Measurements from ENCODE around the gene TGM6. TPM values are rescaled to one million over a fixed set of nuclear protein-coding genes. Genes with fewer than 3 reads are reported as not detected.

Gene TGM6
- total RNA-seq, 1 donor from 2014 or later = not detected

DNA sequence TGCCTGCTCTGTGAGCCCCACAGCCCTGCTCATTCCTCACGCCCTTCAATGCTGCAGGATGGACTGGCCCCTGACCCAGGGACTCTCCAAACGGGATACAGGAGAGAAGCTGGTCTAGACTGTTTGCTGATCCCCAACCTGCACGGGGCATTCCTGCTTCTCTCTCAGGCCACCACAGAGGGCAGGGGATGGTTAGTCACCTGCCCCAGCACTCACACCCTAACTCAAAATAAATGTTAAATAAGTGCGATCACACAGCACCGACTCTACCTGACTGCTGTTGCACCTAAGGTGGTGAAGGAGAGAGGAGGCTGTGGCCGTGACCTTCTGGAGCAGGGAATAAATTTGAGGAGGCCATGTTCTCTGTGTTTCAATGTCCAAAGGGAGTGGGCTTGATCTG, 39.9 kb upstream of the TGM6 start:
- Histone ChIP-seq H3K4me3 (ENCODE audit: low read length in 3 of 3) (no peak overlapping the region), H3K27me3 (ENCODE audit: control insufficient read depth in 3 of 3, insufficient read depth in 3 of 3, low read length in 3 of 3) (no peaks in the 10 kb centered on the region), H3K9ac (ENCODE audit: low read depth in 1 of 3, low read length in 3 of 3) (no peak overlapping the region), H3K36me3 (ENCODE audit: control insufficient read depth in 3 of 3, insufficient read depth in 3 of 3, low read length in 3 of 3) (no peaks in the 10 kb centered on the region), H3K27ac (ENCODE audit: low read depth, low read length) (no peak overlapping the region), H3K9me3 (ENCODE audit: control insufficient read depth in 3 of 3, low read length in 3 of 3) (no peaks in the 10 kb centered on the region), H3K4me1 (ENCODE audit: control insufficient read depth in 3 of 3, insufficient read depth in 3 of 3, low read length in 3 of 3) (no peaks in the 10 kb centered on the region)

DNA sequence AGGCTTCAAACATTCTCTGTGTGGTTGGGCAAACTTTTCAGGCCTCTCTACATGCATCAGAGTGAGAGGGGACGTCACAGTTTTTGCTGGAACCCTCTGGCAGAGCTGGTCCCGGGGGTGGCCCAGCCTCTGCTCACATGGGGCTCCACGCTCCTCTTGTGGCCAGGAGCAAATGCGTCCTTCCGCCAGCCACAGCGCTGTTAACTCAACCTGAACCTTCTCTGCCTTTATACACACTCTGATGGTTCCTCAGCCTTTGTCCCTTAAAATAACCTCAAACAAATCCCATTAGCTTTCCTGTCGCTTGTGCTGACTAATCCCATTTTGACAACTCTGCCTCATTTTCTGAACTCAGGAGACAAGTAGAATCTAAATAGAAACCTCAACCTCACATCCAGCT, 39.4 kb upstream of the TGM6 start:
- no peak overlapping the region for H3K27ac ChIP-seq (ENCODE audit: low read depth, low read length)
- H3K36me3 ChIP-seq (ENCODE audit: control insufficient read depth in 3 of 3, insufficient read depth in 3 of 3, low read length in 3 of 3) = no peaks in the 10 kb centered on the region
- no peak overlapping the region for H3K9ac ChIP-seq (ENCODE audit: low read depth in 1 of 3, low read length in 3 of 3)
- H3K27me3 ChIP-seq (ENCODE audit: control insufficient read depth in 3 of 3, insufficient read depth in 3 of 3, low read length in 3 of 3) = no peaks in the 10 kb centered on the region
- H3K9me3 ChIP-seq (ENCODE audit: control insufficient read depth in 3 of 3, low read length in 3 of 3) = no peaks in the 10 kb centered on the region
- H3K4me3 ChIP-seq (ENCODE audit: low read length in 3 of 3) = no peak overlapping the region
- no peaks in the 10 kb centered on the region for H3K4me1 ChIP-seq (ENCODE audit: control insufficient read depth in 3 of 3, insufficient read depth in 3 of 3, low read length in 3 of 3)

DNA sequence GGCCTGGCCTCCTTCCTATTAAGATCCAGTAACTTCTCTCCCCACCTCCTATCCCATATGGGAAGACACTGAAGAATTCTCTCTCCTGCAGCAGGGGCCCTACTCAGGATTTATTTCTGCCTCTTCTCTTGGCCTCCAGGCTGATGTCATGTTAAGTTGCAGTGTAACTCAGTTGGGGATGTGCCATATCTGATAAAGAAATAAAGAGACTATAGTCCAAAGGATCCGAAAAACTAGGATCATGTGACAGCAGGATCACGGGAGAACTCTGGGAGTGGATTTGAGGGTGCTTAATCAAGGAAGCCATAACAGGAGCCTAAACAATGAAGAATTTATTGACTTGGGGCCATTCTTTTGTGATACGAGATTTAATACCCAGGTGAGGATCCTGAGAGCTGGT, 38.5 kb upstream of the TGM6 start:
- Histone ChIP-seq H3K4me3 (ENCODE audit: low read length in 3 of 3) (no peak overlapping the region), H3K36me3 (ENCODE audit: control insufficient read depth in 3 of 3, insufficient read depth in 3 of 3, low read length in 3 of 3) (no peaks in the 10 kb centered on the region), H3K27ac (ENCODE audit: low read depth, low read length) (no peak overlapping the region), H3K9ac (ENCODE audit: low read depth in 1 of 3, low read length in 3 of 3) (no peak overlapping the region), H3K4me1 (ENCODE audit: control insufficient read depth in 3 of 3, insufficient read depth in 3 of 3, low read length in 3 of 3) (no peaks in the 10 kb centered on the region), H3K9me3 (ENCODE audit: control insufficient read depth in 3 of 3, low read length in 3 of 3) (peaks cover 0 to 2% (median 1%) of the 10 kb centered on the region in 3 donors), H3K27me3 (ENCODE audit: control insufficient read depth in 3 of 3, insufficient read depth in 3 of 3, low read length in 3 of 3) (no peaks in the 10 kb centered on the region)

DNA sequence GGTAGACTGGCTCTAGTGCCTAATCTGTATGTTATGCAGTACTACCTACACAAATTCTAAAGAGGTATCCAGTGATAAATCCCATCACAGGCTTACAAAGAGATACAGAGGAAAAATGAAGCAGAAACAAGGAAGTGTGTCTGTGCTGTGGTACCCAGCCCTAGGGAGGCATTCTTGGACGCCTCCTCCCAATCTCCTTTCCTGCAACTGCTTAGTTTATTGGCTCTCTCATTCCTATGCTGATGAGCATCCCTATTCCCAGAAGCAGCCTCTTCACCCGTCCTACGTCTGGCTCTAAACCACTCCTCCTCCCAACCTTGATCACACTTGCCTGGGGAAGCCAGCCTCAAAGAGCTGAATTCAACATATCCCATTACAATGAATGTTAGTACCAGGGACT, 34.5 kb upstream of the TGM6 start:
- Histone ChIP-seq H3K9ac (ENCODE audit: low read depth in 1 of 3, low read length in 3 of 3) (no peak overlapping the region), H3K4me3 (ENCODE audit: low read length in 3 of 3) (no peak overlapping the region), H3K36me3 (ENCODE audit: control insufficient read depth in 3 of 3, insufficient read depth in 3 of 3, low read length in 3 of 3) (no peaks in the 10 kb centered on the region), H3K9me3 (ENCODE audit: control insufficient read depth in 3 of 3, low read length in 3 of 3) (peaks cover 0 to 3% (median 2%) of the 10 kb centered on the region in 3 donors), H3K27me3 (ENCODE audit: control insufficient read depth in 3 of 3, insufficient read depth in 3 of 3, low read length in 3 of 3) (peaks cover 0 to 6% (median 5%) of the 10 kb centered on the region in 3 donors), H3K4me1 (ENCODE audit: control insufficient read depth in 3 of 3, insufficient read depth in 3 of 3, low read length in 3 of 3) (no peaks in the 10 kb centered on the region), H3K27ac (ENCODE audit: low read depth, low read length) (no peak overlapping the region)

DNA sequence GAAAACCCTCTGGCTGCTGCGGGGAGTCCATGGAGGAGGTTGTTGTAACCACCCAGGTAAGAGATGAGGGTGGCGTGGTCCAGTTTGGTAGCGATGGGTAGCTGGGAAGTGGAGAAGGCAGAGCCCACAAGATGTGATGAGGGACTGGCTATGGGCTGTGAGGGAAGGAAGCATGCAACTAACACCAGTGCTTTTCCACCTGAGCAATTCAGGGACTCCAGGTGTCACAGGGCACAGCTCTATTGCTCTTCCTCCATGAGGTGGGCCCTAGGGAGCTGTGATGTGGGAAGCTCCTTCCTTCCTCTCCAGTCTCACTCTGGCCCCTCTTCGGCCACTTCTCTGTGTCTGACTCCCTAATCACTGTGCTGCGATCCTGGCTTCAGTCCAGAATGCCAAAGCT, 32.4 kb upstream of the TGM6 start:
- Histone ChIP-seq H3K9ac (ENCODE audit: low read depth in 1 of 3, low read length in 3 of 3) (no peak overlapping the region), H3K27me3 (ENCODE audit: control insufficient read depth in 3 of 3, insufficient read depth in 3 of 3, low read length in 3 of 3) (peaks cover 0 to 6% (median 5%) of the 10 kb centered on the region in 3 donors), H3K4me3 (ENCODE audit: low read length in 3 of 3) (no peak overlapping the region), H3K36me3 (ENCODE audit: control insufficient read depth in 3 of 3, insufficient read depth in 3 of 3, low read length in 3 of 3) (no peaks in the 10 kb centered on the region), H3K4me1 (ENCODE audit: control insufficient read depth in 3 of 3, insufficient read depth in 3 of 3, low read length in 3 of 3) (peaks cover 0 to 2% (median 0%) of the 10 kb centered on the region in 3 donors), H3K27ac (ENCODE audit: low read depth, low read length) (no peak overlapping the region), H3K9me3 (ENCODE audit: control insufficient read depth in 3 of 3, low read length in 3 of 3) (peaks cover 0 to 3% (median 2%) of the 10 kb centered on the region in 3 donors)

DNA sequence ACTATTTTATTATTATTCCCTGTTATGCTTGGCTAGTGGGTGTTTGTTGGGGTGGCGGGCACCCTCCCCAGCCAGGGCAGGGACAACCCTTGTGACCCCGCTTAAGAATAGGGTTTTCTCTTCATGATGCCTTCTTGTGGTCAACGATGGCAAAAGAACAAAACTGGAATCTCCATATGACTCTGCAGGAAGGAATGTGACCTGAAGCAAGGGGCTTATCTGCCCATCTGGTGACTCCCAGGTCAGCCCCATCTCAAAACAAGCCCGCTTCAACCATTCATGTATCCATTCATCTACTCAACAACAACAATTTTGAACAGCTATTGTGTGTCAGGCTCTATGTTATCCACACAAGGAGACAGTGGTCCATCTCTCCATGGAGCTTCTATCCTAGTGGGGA, 30.9 kb upstream of the TGM6 start:
- H3K27me3 ChIP-seq (ENCODE audit: control insufficient read depth in 3 of 3, insufficient read depth in 3 of 3, low read length in 3 of 3) = peaks cover 0 to 10% (median 5%) of the 10 kb centered on the region in 3 donors
- peaks cover 0 to 3% (median 2%) of the 10 kb centered on the region in 3 donors for H3K9me3 ChIP-seq (ENCODE audit: control insufficient read depth in 3 of 3, low read length in 3 of 3)
- H3K27ac ChIP-seq (ENCODE audit: low read depth, low read length) = no peak overlapping the region
- no peak overlapping the region for H3K4me3 ChIP-seq (ENCODE audit: low read length in 3 of 3)
- peaks cover 0 to 2% (median 0%) of the 10 kb centered on the region in 3 donors for H3K4me1 ChIP-seq (ENCODE audit: control insufficient read depth in 3 of 3, insufficient read depth in 3 of 3, low read length in 3 of 3)
- H3K36me3 ChIP-seq (ENCODE audit: control insufficient read depth in 3 of 3, insufficient read depth in 3 of 3, low read length in 3 of 3) = no peaks in the 10 kb centered on the region
- no peak overlapping the region for H3K9ac ChIP-seq (ENCODE audit: low read depth in 1 of 3, low read length in 3 of 3)

DNA sequence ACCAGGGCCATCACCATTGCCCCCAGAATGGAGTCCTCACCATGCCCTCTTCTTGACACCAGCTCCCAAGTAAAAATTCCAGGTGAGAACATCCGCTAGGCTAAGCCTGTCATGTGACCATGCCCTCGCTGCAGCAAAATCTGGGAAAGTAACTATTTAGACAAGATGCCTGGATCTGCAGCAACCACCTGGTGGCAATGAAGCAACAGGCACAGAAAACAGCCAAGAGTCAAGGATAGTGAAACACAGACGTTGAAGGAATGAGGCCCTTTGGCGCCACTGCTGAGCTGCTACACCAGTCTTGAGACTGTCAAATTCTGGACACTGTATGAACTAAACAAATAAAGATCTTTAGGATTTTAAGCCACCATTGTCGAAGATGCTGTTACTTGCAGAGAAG, 30.1 kb upstream of the TGM6 start:
- Histone ChIP-seq H3K4me3 (ENCODE audit: low read length in 3 of 3) (no peak overlapping the region), H3K9ac (ENCODE audit: low read depth in 1 of 3, low read length in 3 of 3) (no peak overlapping the region), H3K4me1 (ENCODE audit: control insufficient read depth in 3 of 3, insufficient read depth in 3 of 3, low read length in 3 of 3) (peaks cover 0 to 2% (median 0%) of the 10 kb centered on the region in 3 donors), H3K9me3 (ENCODE audit: control insufficient read depth in 3 of 3, low read length in 3 of 3) (peaks cover 0 to 3% (median 2%) of the 10 kb centered on the region in 3 donors), H3K27ac (ENCODE audit: low read depth, low read length) (no peak overlapping the region), H3K27me3 (ENCODE audit: control insufficient read depth in 3 of 3, insufficient read depth in 3 of 3, low read length in 3 of 3) (peaks cover 0 to 10% (median 5%) of the 10 kb centered on the region in 3 donors), H3K36me3 (ENCODE audit: control insufficient read depth in 3 of 3, insufficient read depth in 3 of 3, low read length in 3 of 3) (no peaks in the 10 kb centered on the region)

DNA sequence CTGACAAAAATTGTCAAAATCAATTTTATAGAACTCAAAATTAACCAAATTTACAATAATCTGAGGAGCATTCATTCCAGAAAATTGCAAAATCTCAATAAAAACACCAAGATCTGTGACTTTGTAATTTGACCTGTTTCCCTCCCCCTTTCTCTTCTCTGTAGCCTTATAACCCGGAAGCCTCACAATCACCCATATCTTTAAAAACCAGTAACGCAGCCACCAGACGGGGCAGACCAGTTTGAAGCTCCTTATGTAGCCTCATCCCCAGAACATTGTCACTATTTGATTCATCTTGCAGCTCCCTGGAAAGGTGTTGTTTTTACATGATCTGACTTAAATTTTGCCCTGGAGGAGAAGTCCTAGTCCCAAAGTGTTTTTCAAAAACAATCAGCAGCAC, 27.5 kb upstream of the TGM6 start:
- Histone ChIP-seq H3K9ac (ENCODE audit: low read depth in 1 of 3, low read length in 3 of 3) (no peak overlapping the region), H3K9me3 (ENCODE audit: control insufficient read depth in 3 of 3, low read length in 3 of 3) (no peaks in the 10 kb centered on the region), H3K36me3 (ENCODE audit: control insufficient read depth in 3 of 3, insufficient read depth in 3 of 3, low read length in 3 of 3) (no peaks in the 10 kb centered on the region), H3K27ac (ENCODE audit: low read depth, low read length) (no peak overlapping the region), H3K4me3 (ENCODE audit: low read length in 3 of 3) (no peak overlapping the region), H3K27me3 (ENCODE audit: control insufficient read depth in 3 of 3, insufficient read depth in 3 of 3, low read length in 3 of 3) (peaks cover 0 to 8% (median 4%) of the 10 kb centered on the region in 3 donors), H3K4me1 (ENCODE audit: control insufficient read depth in 3 of 3, insufficient read depth in 3 of 3, low read length in 3 of 3) (peaks cover 0 to 2% (median 0%) of the 10 kb centered on the region in 3 donors)

DNA sequence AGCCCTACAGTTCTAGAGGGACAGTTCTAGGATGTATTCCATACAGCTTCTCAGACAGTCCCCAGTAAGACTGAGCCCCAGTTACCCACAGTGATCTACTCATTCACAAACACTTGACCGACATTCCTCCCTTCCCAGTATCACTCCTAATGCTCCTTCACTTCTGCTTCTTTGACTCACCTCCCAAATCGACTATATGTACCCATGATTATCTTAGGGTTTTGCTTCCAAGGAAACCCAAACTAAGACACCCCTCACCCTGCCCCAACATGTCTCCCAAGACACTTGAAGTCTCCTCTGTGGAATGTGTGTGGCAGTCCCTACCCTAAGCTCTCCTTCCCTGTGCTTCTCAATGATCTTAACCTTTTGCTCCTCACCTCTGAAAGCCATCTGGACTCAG, 23.6 kb upstream of the TGM6 start:
- no peak overlapping the region for H3K4me3 ChIP-seq (ENCODE audit: low read length in 3 of 3)
- peaks cover 0 to 2% (median 0%) of the 10 kb centered on the region in 3 donors for H3K9me3 ChIP-seq (ENCODE audit: control insufficient read depth in 3 of 3, low read length in 3 of 3)
- H3K27me3 ChIP-seq (ENCODE audit: control insufficient read depth in 3 of 3, insufficient read depth in 3 of 3, low read length in 3 of 3) = peaks cover 0 to 3% (median 0%) of the 10 kb centered on the region in 3 donors
- H3K9ac ChIP-seq (ENCODE audit: low read depth in 1 of 3, low read length in 3 of 3) = no peak overlapping the region
- H3K27ac ChIP-seq (ENCODE audit: low read depth, low read length) = no peak overlapping the region
- H3K4me1 ChIP-seq (ENCODE audit: control insufficient read depth in 3 of 3, insufficient read depth in 3 of 3, low read length in 3 of 3) = peaks cover 0 to 2% (median 0%) of the 10 kb centered on the region in 3 donors
- H3K36me3 ChIP-seq (ENCODE audit: control insufficient read depth in 3 of 3, insufficient read depth in 3 of 3, low read length in 3 of 3) = no peaks in the 10 kb centered on the region

DNA sequence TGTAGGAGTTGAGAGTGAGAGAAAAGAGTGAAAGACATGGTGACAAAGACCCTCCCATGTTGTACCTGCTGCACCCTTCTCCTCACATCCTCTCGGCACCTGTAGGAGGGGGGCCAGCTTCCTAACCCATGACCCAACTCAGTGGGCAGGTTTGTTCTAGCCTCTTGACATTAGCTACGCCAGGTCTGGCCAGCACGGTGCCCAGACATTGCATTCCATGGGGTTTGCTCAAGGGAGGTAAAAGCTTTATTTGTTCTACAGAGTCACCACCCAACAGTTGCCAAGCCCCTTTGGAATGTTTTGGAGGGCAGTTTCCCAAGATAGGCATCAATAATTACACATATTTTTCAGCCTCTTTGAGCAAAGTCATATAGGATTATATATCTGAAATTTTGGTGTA, 22.7 kb upstream of the TGM6 start:
- H3K36me3 ChIP-seq (ENCODE audit: control insufficient read depth in 3 of 3, insufficient read depth in 3 of 3, low read length in 3 of 3) = no peaks in the 10 kb centered on the region
- H3K4me1 ChIP-seq (ENCODE audit: control insufficient read depth in 3 of 3, insufficient read depth in 3 of 3, low read length in 3 of 3) = no peaks in the 10 kb centered on the region
- H3K9me3 ChIP-seq (ENCODE audit: control insufficient read depth in 3 of 3, low read length in 3 of 3) = peaks cover 0 to 2% (median 0%) of the 10 kb centered on the region in 3 donors
- peaks cover 0 to 3% (median 0%) of the 10 kb centered on the region in 3 donors for H3K27me3 ChIP-seq (ENCODE audit: control insufficient read depth in 3 of 3, insufficient read depth in 3 of 3, low read length in 3 of 3)
- no peak overlapping the region for H3K27ac ChIP-seq (ENCODE audit: low read depth, low read length)
- H3K4me3 ChIP-seq (ENCODE audit: low read length in 3 of 3) = no peak overlapping the region
- H3K9ac ChIP-seq (ENCODE audit: low read depth in 1 of 3, low read length in 3 of 3) = no peak overlapping the region

All from skeletal muscle tissue (tissue), 4 donors.